HUES6 (cell line): ENCODE data around the gene CFAP68.

ENCODE experiments used
- H3K27ac ChIP-seq: 2 replicates; pipeline ENCODE4 v1.7.0; 2013; ENCODE audit warnings: low read depth, mild to moderate bottlenecking, low read length, inconsistent platforms
- H3K27me3 ChIP-seq: 2 replicates; pipeline ENCODE4 v1.6.1; 2013; ENCODE audit warnings: low read length; ENCODE audit not compliant: control insufficient read depth, insufficient read depth
- H3K36me3 ChIP-seq: 2 replicates; pipeline ENCODE4 v1.6.1; 2013; ENCODE audit warnings: low read length; ENCODE audit not compliant: control insufficient read depth, insufficient read depth
- H3K4me1 ChIP-seq: 2 replicates; pipeline ENCODE4 v1.6.1; 2013; ENCODE audit warnings: low read length; ENCODE audit not compliant: control insufficient read depth, insufficient read depth
- H3K4me3 ChIP-seq: 2 replicates; pipeline ENCODE4 v1.5.1; 2013; ENCODE audit warnings: low read depth, low read length
- H3K9ac ChIP-seq: one replicate; pipeline ENCODE4 v1.6.1; 2013; ENCODE audit warnings: mild to moderate bottlenecking, low read length
- H3K9me3 ChIP-seq: 2 replicates; pipeline ENCODE4 v1.6.1; 2013; ENCODE audit warnings: low read depth, low read length; ENCODE audit not compliant: control insufficient read depth, insufficient read depth

Gene CFAP68, protein sequence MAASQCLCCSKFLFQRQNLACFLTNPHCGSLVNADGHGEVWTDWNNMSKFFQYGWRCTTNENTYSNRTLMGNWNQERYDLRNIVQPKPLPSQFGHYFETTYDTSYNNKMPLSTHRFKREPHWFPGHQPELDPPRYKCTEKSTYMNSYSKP

DNA sequence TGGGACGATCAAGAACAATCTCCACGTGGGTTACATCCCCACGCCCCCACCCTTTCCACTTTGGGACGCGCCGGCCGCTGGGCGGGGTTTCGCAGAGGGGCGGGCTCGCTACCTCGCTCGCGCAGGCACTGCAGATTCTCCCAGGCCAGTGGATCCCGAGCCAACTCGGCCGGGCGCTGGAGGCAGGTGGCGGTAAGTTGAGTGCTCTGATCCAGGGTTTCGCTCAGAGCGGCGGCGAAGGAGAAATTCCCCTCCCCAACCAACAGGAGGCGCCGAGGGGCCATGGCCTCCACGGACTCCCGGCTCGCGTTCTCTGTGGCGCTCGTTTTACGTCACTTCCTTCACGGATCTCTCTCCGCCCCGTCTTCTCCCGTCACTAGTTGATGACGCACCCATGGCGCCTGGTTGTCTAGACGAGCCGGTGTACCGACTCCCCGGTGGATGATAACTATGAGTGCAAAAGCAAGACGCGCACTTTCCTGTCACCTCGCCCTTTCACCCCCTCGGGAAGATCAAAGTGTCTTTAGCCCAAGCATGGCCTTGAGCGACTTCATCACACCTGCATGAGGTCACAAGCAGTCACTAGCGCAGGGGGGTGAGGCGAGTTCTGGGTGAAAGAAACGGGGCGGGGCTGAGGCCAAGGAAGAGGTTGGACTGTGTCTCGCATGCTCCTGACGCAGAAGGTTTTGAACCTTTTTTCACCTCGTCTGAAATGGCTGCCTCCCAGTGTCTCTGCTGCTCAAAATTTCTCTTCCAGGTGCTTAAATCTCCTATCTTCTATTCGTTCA lies at the start of gene CFAP68, which contains the start of gene FDXACB1:
Gene CFAP68, plus strand, starts transcription at position 693 of the 788 bp plus-strand sequence. Its CDS starts 20 bp downstream, at position 713.
Gene FDXACB1, minus strand, starts transcription at position 317 of the 788 bp plus-strand sequence. Its CDS starts 33 bp downstream, at position 284.
- no peaks in the 10 kb centered on the region for H3K36me3 ChIP-seq
- H3K9ac ChIP-seq: peak within 1 kb of the TSS; percentile 84
- H3K9me3 ChIP-seq: no peaks in the 10 kb centered on the region
- H3K27ac ChIP-seq: peak within 1 kb of the TSS; percentile 57
- H3K4me1 ChIP-seq: peaks cover 7% of the 10 kb centered on the region; the same call in 1 of the 2 replicates
- peak within 1 kb of the TSS; percentile 72 for H3K4me3 ChIP-seq
- no peaks in the 10 kb centered on the region for H3K27me3 ChIP-seq

DNA sequence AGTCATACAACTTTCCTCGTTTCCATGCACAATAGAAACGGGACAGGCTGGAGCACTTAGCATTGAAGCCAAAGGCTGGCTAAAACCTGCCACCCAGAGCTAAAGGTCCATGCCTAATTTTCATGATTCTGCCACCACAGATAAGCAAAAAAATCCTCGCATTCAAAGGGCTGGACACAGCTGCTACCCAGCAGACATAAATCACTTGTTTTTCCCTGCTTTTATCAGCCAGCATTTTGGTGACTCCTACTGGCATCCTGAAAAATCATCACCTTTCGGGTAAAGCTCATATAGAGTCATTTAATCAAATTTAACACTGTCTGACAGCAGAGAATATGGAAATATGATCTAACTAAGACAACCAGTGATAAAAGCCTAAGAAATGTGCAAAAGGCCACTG lies 45.8 kb upstream of the CFAP68 start:
- Histone ChIP-seq H3K9me3 (no peaks in the 10 kb centered on the region), H3K27me3 (no peaks in the 10 kb centered on the region), H3K9ac (no peak overlapping the region), H3K36me3 (peaks cover 23% of the 10 kb centered on the region), H3K4me1 (no peaks in the 10 kb centered on the region), H3K4me3 (no peak overlapping the region), H3K27ac (no peak overlapping the region)

DNA sequence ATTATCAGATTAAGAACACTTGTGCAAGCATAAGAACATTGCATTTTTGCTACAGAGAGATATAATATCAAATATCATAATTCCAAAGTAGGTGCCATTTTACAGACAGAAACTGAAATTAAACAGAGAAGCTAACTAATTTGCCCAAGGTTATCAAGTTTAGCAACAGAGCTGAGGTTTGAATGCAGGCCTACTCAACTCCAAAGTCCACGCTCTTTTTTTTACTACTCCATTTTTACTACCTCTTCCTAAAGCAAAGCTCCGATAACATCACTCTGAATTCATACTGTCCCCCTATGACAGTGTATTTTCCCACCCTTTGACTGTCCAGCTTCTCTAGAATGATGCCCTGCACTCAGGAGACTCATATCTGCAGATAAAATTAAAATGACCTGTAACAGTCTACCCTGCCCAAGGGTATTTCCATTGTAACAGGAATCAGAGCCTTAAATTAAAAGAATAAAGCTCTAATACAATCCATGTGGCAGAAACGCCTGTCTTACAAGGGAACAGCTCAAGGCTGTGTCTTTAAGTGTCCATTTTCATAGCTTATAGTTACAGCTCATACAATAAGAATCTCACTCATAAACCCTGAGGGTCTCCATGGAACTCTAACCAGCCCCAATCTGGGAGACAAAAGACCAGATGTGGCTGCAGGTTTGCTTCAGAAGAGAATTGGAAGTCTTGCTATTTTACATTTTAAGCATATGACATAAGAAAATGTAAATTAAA lies 44.7 kb upstream of the CFAP68 start:
- Histone ChIP-seq H3K9ac (no peak overlapping the region), H3K36me3 (peaks cover 23% of the 10 kb centered on the region), H3K9me3 (no peaks in the 10 kb centered on the region)

DNA sequence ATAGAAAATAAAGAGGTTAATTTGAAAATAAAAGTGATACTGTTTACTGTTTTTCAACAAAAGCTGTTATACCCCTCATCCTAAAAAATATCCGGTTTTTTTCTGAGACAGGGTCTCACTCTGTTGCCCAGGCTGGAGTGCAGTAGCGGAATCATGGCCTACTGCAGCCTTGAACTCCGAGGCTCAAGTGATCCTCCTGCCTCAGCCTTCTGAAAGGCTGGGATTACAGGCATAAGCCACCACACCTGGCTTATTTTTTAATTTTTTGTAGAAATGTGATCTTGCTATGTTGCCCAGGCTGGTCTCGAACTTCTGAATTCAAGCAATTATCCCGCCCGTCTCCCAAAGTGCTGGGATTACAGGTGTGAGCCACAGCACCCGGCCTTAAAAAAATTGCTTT lies 43.7 kb upstream of the CFAP68 start:
- Histone ChIP-seq H3K9ac (no peak overlapping the region), H3K27me3 (no peaks in the 10 kb centered on the region), H3K9me3 (no peaks in the 10 kb centered on the region), H3K4me1 (peaks cover 11% of the 10 kb centered on the region), H3K4me3 (no peak overlapping the region), H3K36me3 (peaks cover 23% of the 10 kb centered on the region), H3K27ac (no peak overlapping the region)

More for the DNA sequence above, 44.7 kb upstream of the CFAP68 start:
- Histone ChIP-seq H3K4me1 (peaks cover under 1% of the 10 kb centered on the region; the same call in 1 of the 2 replicates), H3K4me3 (no peak overlapping the region), H3K27me3 (no peaks in the 10 kb centered on the region), H3K27ac (no peak overlapping the region)

DNA sequence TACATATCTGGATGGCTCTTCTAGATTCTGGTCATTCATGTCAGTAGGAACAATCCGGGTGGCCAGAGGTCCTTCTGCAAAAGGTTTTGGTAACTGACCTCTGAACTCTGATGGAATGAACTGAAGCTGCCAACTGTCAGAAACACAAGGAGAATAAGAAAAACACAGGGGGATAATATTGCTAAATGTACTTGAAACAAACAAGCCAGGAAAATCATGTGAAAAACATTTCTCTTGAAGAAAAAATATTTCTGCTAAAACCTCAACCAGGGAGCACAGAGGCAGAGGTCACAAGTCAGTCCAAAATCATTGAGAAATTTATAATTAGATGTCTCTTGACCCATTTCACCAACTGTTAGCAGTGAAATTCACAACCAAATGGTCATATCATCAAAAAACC lies 43.2 kb upstream of the CFAP68 start:
- Histone ChIP-seq H3K4me1 (peaks cover 14% of the 10 kb centered on the region), H3K36me3 (peaks cover 23% of the 10 kb centered on the region), H3K9ac (no peak overlapping the region), H3K4me3 (no peak overlapping the region), H3K27me3 (no peaks in the 10 kb centered on the region), H3K27ac (no peak overlapping the region), H3K9me3 (no peaks in the 10 kb centered on the region)

DNA sequence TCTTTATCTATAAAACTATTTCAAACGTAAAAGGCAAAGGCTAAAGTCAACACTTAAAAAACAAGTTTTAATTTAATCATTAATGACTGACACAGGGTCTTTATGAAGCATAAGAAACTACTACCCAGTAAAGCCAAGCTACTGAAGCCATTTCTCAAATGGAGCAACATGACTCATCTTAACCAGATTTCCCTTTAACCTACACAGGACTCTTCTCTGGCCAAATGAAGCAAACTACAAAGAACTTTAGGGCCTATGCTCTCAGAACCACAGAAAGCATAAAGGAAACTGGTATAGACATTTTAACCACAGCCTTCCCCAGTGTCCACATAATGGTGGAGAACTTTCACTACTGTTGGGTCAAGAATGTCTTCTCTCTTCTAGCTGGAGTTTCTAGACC lies 42.6 kb upstream of the CFAP68 start:
- Histone ChIP-seq H3K9me3 (no peaks in the 10 kb centered on the region), H3K9ac (no peak overlapping the region), H3K27ac (no peak overlapping the region), H3K4me1 (peaks cover 16% of the 10 kb centered on the region), H3K27me3 (no peaks in the 10 kb centered on the region), H3K4me3 (no peak overlapping the region), H3K36me3 (peaks cover 23% of the 10 kb centered on the region)

DNA sequence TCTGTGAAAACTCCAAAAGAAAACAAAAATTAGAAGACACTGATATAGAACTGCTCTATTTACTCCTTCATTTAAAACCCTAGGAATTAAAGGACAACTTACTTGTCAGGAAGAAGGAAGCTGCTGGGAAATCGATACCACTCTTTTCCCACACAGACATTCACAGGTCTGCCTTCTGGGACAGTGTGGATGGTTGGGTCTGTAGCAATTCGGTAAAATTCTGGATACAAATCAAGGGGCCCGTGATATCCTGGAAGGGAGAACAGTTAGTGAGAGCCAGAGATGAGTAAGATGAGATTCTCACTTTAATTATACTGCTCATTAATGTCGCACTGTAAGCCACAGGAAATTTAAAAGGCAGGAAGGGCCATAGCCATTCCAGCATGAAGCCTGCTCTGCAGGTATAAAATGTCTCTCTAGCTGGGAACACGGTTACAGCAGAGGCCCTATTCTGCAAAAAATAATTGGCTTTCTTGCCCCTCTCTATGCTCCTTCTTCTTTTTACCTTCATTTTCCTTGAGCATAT lies 41.9 kb upstream of the CFAP68 start:
- Histone ChIP-seq H3K27me3 (no peaks in the 10 kb centered on the region), H3K9ac (no peak overlapping the region), H3K27ac (no peak overlapping the region), H3K36me3 (peaks cover 23% of the 10 kb centered on the region), H3K4me1 (peaks cover 16% of the 10 kb centered on the region), H3K4me3 (no peak overlapping the region), H3K9me3 (no peaks in the 10 kb centered on the region)

DNA sequence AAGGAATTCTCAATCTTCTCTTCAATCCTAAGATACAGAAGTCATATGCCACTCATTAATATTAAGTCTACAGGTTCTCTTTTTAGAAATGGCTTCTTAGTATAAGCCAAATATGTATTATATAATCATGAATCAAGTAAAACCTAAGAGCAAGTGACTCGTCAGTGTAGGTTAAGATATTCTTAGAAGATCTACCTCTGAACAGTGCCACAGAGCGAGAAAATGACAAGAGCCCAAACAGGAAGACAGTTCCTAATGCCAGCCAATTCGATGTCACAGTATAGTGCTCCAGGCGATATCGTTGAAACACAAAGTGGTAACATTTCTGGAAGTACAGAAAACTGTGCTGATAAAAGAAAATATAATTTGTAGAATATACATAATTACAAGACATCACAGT lies 41.3 kb upstream of the CFAP68 start:
- Histone ChIP-seq H3K9ac (no peak overlapping the region), H3K4me1 (peaks cover 16% of the 10 kb centered on the region), H3K27ac (no peak overlapping the region), H3K27me3 (no peaks in the 10 kb centered on the region), H3K4me3 (no peak overlapping the region), H3K9me3 (no peaks in the 10 kb centered on the region), H3K36me3 (peaks cover 23% of the 10 kb centered on the region)

DNA sequence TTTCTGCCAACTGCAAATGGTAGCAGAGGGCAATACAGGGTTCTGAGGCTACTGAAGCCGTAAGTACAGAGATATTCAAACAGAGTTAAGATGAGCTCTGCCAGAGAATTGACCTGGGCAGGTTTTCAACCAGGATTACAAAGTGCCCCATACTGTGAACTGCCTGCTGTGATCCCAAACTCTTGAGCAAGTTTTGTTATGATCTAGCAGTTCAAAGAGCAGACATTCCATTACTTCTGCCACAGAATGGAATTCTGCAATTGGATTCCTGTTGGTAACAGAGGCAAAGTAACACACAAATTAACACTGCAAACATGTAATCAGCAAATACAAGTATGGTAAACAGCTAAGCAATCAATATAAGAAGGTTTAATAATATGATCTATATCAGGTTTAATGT lies 39.2 kb upstream of the CFAP68 start:
- Histone ChIP-seq H3K9me3 (no peaks in the 10 kb centered on the region), H3K36me3 (peaks cover 27% of the 10 kb centered on the region), H3K27me3 (no peaks in the 10 kb centered on the region), H3K4me3 (no peak overlapping the region), H3K27ac (no peak overlapping the region), H3K4me1 (peaks cover 16% of the 10 kb centered on the region), H3K9ac (no peak overlapping the region)

DNA sequence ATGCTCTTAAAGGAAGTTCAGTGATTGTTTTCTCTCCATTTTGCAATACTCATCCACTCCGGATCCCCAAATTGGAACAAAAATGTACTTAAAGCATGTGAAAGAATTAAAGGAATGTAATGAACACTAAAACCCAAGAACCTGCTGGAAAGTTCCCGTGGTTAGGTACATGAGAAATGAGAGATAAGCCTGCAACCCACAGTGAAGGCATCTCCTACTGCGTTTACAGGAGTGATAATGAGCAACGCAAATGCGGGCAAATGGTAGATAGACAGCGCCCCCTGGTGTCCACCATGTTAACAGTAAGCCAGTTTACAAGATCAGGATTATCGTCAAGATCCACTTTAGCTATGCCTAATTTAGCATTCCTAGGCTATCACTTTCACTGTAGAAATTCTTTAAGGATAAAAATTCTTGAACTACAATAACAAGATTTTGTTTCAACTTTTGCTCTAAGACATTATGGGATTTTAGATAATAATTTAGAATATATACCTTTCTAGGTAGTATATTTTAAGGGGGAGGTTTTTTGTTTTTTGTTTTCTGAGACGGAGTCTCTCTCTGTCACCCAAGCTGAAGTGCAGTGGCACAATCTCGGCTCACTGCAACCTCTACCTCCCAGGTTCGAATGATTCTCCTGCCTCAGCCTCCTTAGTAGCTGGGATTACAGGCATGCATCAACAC lies 37.8 kb upstream of the CFAP68 start:
- Histone ChIP-seq H3K4me1 (peaks cover 18% of the 10 kb centered on the region), H3K27ac (no peak overlapping the region), H3K9ac (no peak overlapping the region), H3K27me3 (no peaks in the 10 kb centered on the region), H3K36me3 (peaks cover 14% of the 10 kb centered on the region), H3K9me3 (no peaks in the 10 kb centered on the region), H3K4me3 (no peak overlapping the region)
